ENCODE data around the gene UACA. TPM values are rescaled to one million over a fixed set of nuclear protein-coding genes. Genes with fewer than 3 reads are reported as not detected.
"Not testable (repeated sequence)": the region's sequence is repeated elsewhere in the genome, so short reads cannot be mapped to it uniquely, and the experiment has no call there.

The UACA gene
- total and polyA plus RNA-seq, 2 donors, result 11.0 to 23.8 TPM

- no peaks in the 10 kb centered on the region for H3K36me3 ChIP-seq (ENCODE audit: control insufficient read depth in 2 of 2, insufficient read depth in 2 of 2, low read length in 1 of 2)
- H3K4me3 ChIP-seq (ENCODE audit: low read length in 2 of 2), result no peak overlapping the region
- 91% methylated on average over 3 of the region's 3 CpGs for WGBS
- no peaks in the 10 kb centered on the region for H3K27me3 ChIP-seq (ENCODE audit: control insufficient read depth in 2 of 2, insufficient read depth in 1 of 2, low read length in 1 of 2)
- no peaks in the 10 kb centered on the region for H3K9me3 ChIP-seq (ENCODE audit: control insufficient read depth in 2 of 2, insufficient read depth in 1 of 2, low read length in 1 of 2)
- no peaks in the 10 kb centered on the region for H3K4me1 ChIP-seq (ENCODE audit: control insufficient read depth in 2 of 2, insufficient read depth in 2 of 2, low read length in 2 of 2)
- DNase-seq (ENCODE audit: low read depth in 6 of 9, low spot score in 9 of 9), result no peak
- no peak overlapping the region for H3K27ac ChIP-seq (ENCODE audit: low read depth in 1 of 2, low read length in 1 of 2)
These were observed 144.4 kb downstream of the UACA start for GRCh38 chr15:70618929-70619328.

DNA sequence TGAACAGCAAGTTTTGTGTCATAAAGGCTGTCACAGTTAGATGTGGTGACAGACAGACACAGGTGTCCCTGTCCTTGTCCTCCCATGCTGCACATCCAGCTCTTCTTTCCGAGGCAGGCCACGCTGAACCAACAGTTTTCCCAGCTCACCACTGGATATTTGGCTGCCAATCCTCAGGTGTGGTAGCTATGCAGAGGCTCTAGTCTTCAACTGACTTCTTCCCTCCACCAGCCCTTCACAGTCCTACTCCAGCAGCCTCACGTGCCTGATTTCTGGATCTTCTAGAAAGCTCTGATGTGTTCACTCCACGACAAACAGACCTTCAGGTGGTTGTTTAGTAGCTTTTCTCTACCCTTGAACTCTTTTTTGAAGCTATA is 145.5 kb downstream of the UACA start:
- no peak for DNase-seq (ENCODE audit: low read depth in 6 of 9, low spot score in 9 of 9)
- no peaks in the 10 kb centered on the region for H3K27me3 ChIP-seq (ENCODE audit: control insufficient read depth in 2 of 2, insufficient read depth in 1 of 2, low read length in 1 of 2)
- H3K36me3 ChIP-seq (ENCODE audit: control insufficient read depth in 2 of 2, insufficient read depth in 2 of 2, low read length in 1 of 2), result no peaks in the 10 kb centered on the region
- WGBS, result 95% methylated on average over 4 of the region's 4 CpGs
- H3K27ac ChIP-seq (ENCODE audit: low read depth in 1 of 2, low read length in 1 of 2), result no peak overlapping the region
- no peaks in the 10 kb centered on the region for H3K9me3 ChIP-seq (ENCODE audit: control insufficient read depth in 2 of 2, insufficient read depth in 1 of 2, low read length in 1 of 2)
- H3K4me3 ChIP-seq (ENCODE audit: low read length in 2 of 2), result no peak overlapping the region
- no peaks in the 10 kb centered on the region for H3K4me1 ChIP-seq (ENCODE audit: control insufficient read depth in 2 of 2, insufficient read depth in 2 of 2, low read length in 2 of 2)

- DNase-seq (ENCODE audit: low read depth in 6 of 9, low spot score in 9 of 9), result no peak
- Histone ChIP-seq H3K4me3 (ENCODE audit: low read length in 2 of 2) (no peak overlapping the region), H3K4me1 (ENCODE audit: control insufficient read depth in 2 of 2, insufficient read depth in 2 of 2, low read length in 2 of 2) (no peaks in the 10 kb centered on the region), H3K9me3 (ENCODE audit: control insufficient read depth in 2 of 2, insufficient read depth in 1 of 2, low read length in 1 of 2) (no peaks in the 10 kb centered on the region), H3K27ac (ENCODE audit: low read depth in 1 of 2, low read length in 1 of 2) (no peak overlapping the region), H3K36me3 (ENCODE audit: control insufficient read depth in 2 of 2, insufficient read depth in 2 of 2, low read length in 1 of 2) (no peaks in the 10 kb centered on the region), H3K27me3 (ENCODE audit: control insufficient read depth in 2 of 2, insufficient read depth in 1 of 2, low read length in 1 of 2) (no peaks in the 10 kb centered on the region)
- WGBS, result 92% methylated on average over 4 of the region's 4 CpGs
These were observed 146.1 kb downstream of the UACA start for GRCh38 chr15:70617076-70617910.

GRCh38 chr15:70616311-70616756 is 147.0 kb downstream of the UACA start:
- H3K4me1 ChIP-seq (ENCODE audit: control insufficient read depth in 2 of 2, insufficient read depth in 2 of 2, low read length in 2 of 2); H3K9me3 ChIP-seq (ENCODE audit: control insufficient read depth in 2 of 2, insufficient read depth in 1 of 2, low read length in 1 of 2); H3K27ac ChIP-seq (ENCODE audit: low read depth in 1 of 2, low read length in 1 of 2); DNase-seq (ENCODE audit: low read depth in 6 of 9, low spot score in 9 of 9); H3K27me3 ChIP-seq (ENCODE audit: control insufficient read depth in 2 of 2, insufficient read depth in 1 of 2, low read length in 1 of 2); H3K36me3 ChIP-seq (ENCODE audit: control insufficient read depth in 2 of 2, insufficient read depth in 2 of 2, low read length in 1 of 2); H3K4me3 ChIP-seq (ENCODE audit: low read length in 2 of 2): not testable (repeated sequence)
- 70% methylated on average over 2 of the region's 2 CpGs for WGBS

GRCh38 chr15:70615435-70616310 is 147.7 kb downstream of the UACA start:
- Histone ChIP-seq H3K36me3 (ENCODE audit: control insufficient read depth in 2 of 2, insufficient read depth in 2 of 2, low read length in 1 of 2) (no peaks in the 10 kb centered on the region), H3K27ac (ENCODE audit: low read depth in 1 of 2, low read length in 1 of 2) (no peak overlapping the region), H3K4me3 (ENCODE audit: low read length in 2 of 2) (no peak overlapping the region), H3K4me1 (ENCODE audit: control insufficient read depth in 2 of 2, insufficient read depth in 2 of 2, low read length in 2 of 2) (no peaks in the 10 kb centered on the region), H3K27me3 (ENCODE audit: control insufficient read depth in 2 of 2, insufficient read depth in 1 of 2, low read length in 1 of 2) (no peaks in the 10 kb centered on the region), H3K9me3 (ENCODE audit: control insufficient read depth in 2 of 2, insufficient read depth in 1 of 2, low read length in 1 of 2) (no peaks in the 10 kb centered on the region)
- 95% methylated on average over 9 of the region's 9 CpGs for WGBS
- DNase-seq (ENCODE audit: low read depth in 6 of 9, low spot score in 9 of 9), result no peak

GRCh38 chr15:70614221-70614620 is 149.1 kb downstream of the UACA start:
- Histone ChIP-seq H3K27me3 (ENCODE audit: control insufficient read depth in 2 of 2, insufficient read depth in 1 of 2, low read length in 1 of 2) (no peaks in the 10 kb centered on the region), H3K4me3 (ENCODE audit: low read length in 2 of 2) (no peak overlapping the region), H3K9me3 (ENCODE audit: control insufficient read depth in 2 of 2, insufficient read depth in 1 of 2, low read length in 1 of 2) (no peaks in the 10 kb centered on the region), H3K27ac (ENCODE audit: low read depth in 1 of 2, low read length in 1 of 2) (no peak overlapping the region), H3K36me3 (ENCODE audit: control insufficient read depth in 2 of 2, insufficient read depth in 2 of 2, low read length in 1 of 2) (no peaks in the 10 kb centered on the region), H3K4me1 (ENCODE audit: control insufficient read depth in 2 of 2, insufficient read depth in 2 of 2, low read length in 2 of 2) (no peaks in the 10 kb centered on the region)
- DNase-seq (ENCODE audit: low read depth in 6 of 9, low spot score in 9 of 9), result no peak
- 97% methylated on average over 3 of the region's 3 CpGs for WGBS

- WGBS, result 98% methylated on average over 2 of the region's 2 CpGs
- Histone ChIP-seq H3K27me3 (ENCODE audit: control insufficient read depth in 2 of 2, insufficient read depth in 1 of 2, low read length in 1 of 2) (no peaks in the 10 kb centered on the region), H3K27ac (ENCODE audit: low read depth in 1 of 2, low read length in 1 of 2) (no peak overlapping the region), H3K9me3 (ENCODE audit: control insufficient read depth in 2 of 2, insufficient read depth in 1 of 2, low read length in 1 of 2) (no peaks in the 10 kb centered on the region), H3K4me1 (ENCODE audit: control insufficient read depth in 2 of 2, insufficient read depth in 2 of 2, low read length in 2 of 2) (no peaks in the 10 kb centered on the region), H3K36me3 (ENCODE audit: control insufficient read depth in 2 of 2, insufficient read depth in 2 of 2, low read length in 1 of 2) (no peaks in the 10 kb centered on the region), H3K4me3 (ENCODE audit: low read length in 2 of 2) (no peak overlapping the region)
- no peak for DNase-seq (ENCODE audit: low read depth in 6 of 9, low spot score in 9 of 9)
These were observed 150.1 kb downstream of the UACA start for GRCh38 chr15:70613271-70613670.

DNA sequence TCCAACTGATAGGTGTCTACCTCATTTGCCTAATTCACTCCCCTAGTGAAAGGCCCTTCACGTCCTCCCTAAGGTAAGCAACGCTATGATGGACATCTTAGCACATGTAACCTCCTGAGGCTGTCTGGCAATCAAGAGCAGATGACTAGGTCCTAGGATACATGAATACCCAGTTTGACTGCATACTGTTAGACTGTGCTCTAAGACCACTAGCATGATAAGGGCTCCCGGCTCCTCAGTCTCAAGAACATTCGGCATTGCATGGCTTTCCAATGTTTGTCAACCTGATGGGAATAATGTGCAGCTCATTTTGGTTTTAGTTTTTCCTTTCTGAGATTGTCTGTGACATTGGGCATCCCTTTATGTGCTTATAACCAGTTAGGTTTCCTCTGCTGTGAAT is 152.1 kb downstream of the UACA start:
- peaks cover 0 to 4% of the 10 kb centered on the region in 2 donors for H3K4me1 ChIP-seq (ENCODE audit: control insufficient read depth in 2 of 2, insufficient read depth in 2 of 2, low read length in 2 of 2)
- H3K9me3 ChIP-seq (ENCODE audit: control insufficient read depth in 2 of 2, insufficient read depth in 1 of 2, low read length in 1 of 2), result no peaks in the 10 kb centered on the region
- H3K36me3 ChIP-seq (ENCODE audit: control insufficient read depth in 2 of 2, insufficient read depth in 2 of 2, low read length in 1 of 2), result no peaks in the 10 kb centered on the region
- no peaks in the 10 kb centered on the region for H3K27me3 ChIP-seq (ENCODE audit: control insufficient read depth in 2 of 2, insufficient read depth in 1 of 2, low read length in 1 of 2)
- no peak overlapping the region for H3K27ac ChIP-seq (ENCODE audit: low read depth in 1 of 2, low read length in 1 of 2)
- WGBS, result 98% methylated on average over 4 of the region's 4 CpGs
- no peak for DNase-seq (ENCODE audit: low read depth in 6 of 9, low spot score in 9 of 9)
- no peak overlapping the region for H3K4me3 ChIP-seq (ENCODE audit: low read length in 2 of 2)

GRCh38 chr15:70610541-70610940 is 152.8 kb downstream of the UACA start:
- Histone ChIP-seq H3K27ac (ENCODE audit: low read depth in 1 of 2, low read length in 1 of 2) (no peak overlapping the region), H3K4me3 (ENCODE audit: low read length in 2 of 2) (no peak overlapping the region), H3K4me1 (ENCODE audit: control insufficient read depth in 2 of 2, insufficient read depth in 2 of 2, low read length in 2 of 2) (peaks cover 0 to 8% of the 10 kb centered on the region in 2 donors), H3K9me3 (ENCODE audit: control insufficient read depth in 2 of 2, insufficient read depth in 1 of 2, low read length in 1 of 2) (no peaks in the 10 kb centered on the region), H3K36me3 (ENCODE audit: control insufficient read depth in 2 of 2, insufficient read depth in 2 of 2, low read length in 1 of 2) (no peaks in the 10 kb centered on the region), H3K27me3 (ENCODE audit: control insufficient read depth in 2 of 2, insufficient read depth in 1 of 2, low read length in 1 of 2) (no peaks in the 10 kb centered on the region)
- DNase-seq (ENCODE audit: low read depth in 6 of 9, low spot score in 9 of 9), result no peak
- 94% methylated on average over 2 of the region's 2 CpGs for WGBS
